Left lung (tissue), 10 donors: ENCODE data around the gene HSPH1. TPM values are rescaled to one million over a fixed set of nuclear protein-coding genes. Genes with fewer than 3 reads are reported as not detected.
A peak's percentile ranks its signal among the peaks of the same experiment; 100 is the strongest.
"Not testable (repeated sequence)": the region's sequence is repeated elsewhere in the genome, so short reads cannot be mapped to it uniquely, and the experiment has no call there.

Source experiments
- ATAC-seq: fragments of 200-7000 bp; cut with Tn5 transposase; one replicate; pipeline ENCODE4 v1.9.1; 2020; ENCODE audit warnings: moderate library complexity
- DNase-seq, 4 donors: peaks; one replicate each; pipeline ENCODE4 v3.0.0-alpha.2; 2013 to 2020
- H3K27ac ChIP-seq, 2 donors: fragments of 200-600 bp; sonication (generic) in 1 of 2; one replicate each; pipeline versions ENCODE4 v1.5.0 to v1.8.0; 2020 to 2021
- H3K27me3 ChIP-seq, 2 donors: fragments of 200-600 bp; sonication (generic) in 1 of 2; one replicate each; pipeline versions ENCODE4 v1.5.0 to v1.8.0; 2020 to 2021
- H3K36me3 ChIP-seq, 2 donors: fragments of 200-600 bp; sonication (generic) in 1 of 2; one replicate each; pipeline versions ENCODE4 v1.5.0 to v1.8.0; 2020 to 2021
- H3K4me1 ChIP-seq, 2 donors: fragments of 200-600 bp; one replicate each; pipeline ENCODE4 v1.8.0; 2021
- H3K4me3 ChIP-seq, 2 donors: fragments of 200-600 bp; sonication (generic) in 1 of 2; one replicate each; pipeline versions ENCODE4 v1.5.0 to v1.8.0; 2020 to 2021; ENCODE audit warnings: mild to moderate bottlenecking in 1 of 2
- H3K9me3 ChIP-seq, 2 donors: fragments of 200-600 bp; sonication (generic) in 1 of 2; one replicate each; pipeline versions ENCODE4 v1.5.0 to v1.8.0; 2020 to 2021
- CTCF ChIP-seq, 2 donors: fragments of 200-600 bp; sonication (generic) in 1 of 2; IDR thresholded peaks; one replicate each; pipeline versions ENCODE4 v1.5.0 to v1.8.0; 2021; ENCODE audit warnings: antibody characterized with exemption in 2 of 2
- intact Hi-C, 2 donors: fragments of 100-400 bp; cut with DNase I; formaldehyde crosslinking; loops; one replicate each; pipeline versions ENCODE4 v1.11.2 to v1.14.2; 2022
- polyA plus RNA-seq, 6 donors: library from polyadenylated mRNA; unstranded; fragments of 120-200 nt; gene quantifications; one replicate each; pipeline ENCODE4 v1.2.1, GENCODE V29; 2013; ENCODE audit not compliant: insufficient read length in 6 of 6
- total RNA-seq, 2 donors: library from RNA; stranded (reverse); fragmentation: NEBNext Ultra II Directional; extraction: Animal tissue kit (Norgen Biotek cat#: 25700); gene quantifications; one replicate each; pipeline ENCODE4 v1.2.1, GENCODE V29; 2021
- donor health status: DM: no; HTN: yes; CAD: no.
- donor health status: DM: no; HTN: no; CAD: no.

The HSPH1 gene
- total and polyA plus RNA-seq, 8 donors = 72.9 to 124 (median 93.5) TPM

- H3K27ac ChIP-seq = no peak overlapping the region
- no peak overlapping the region for H3K4me3 ChIP-seq
- ATAC-seq (no peak), DNase-seq (no peak)
- H3K4me1 ChIP-seq = no peaks in the 10 kb centered on the region
- no peaks in the 10 kb centered on the region for H3K27me3 ChIP-seq
- H3K9me3 ChIP-seq = no peaks in the 10 kb centered on the region
- H3K36me3 ChIP-seq = no peaks in the 10 kb centered on the region
- TF ChIP-seq CTCF (IDR thresholded peaks at IDR 0.05) = no peak
- intact Hi-C loops = no loop called here
Measured at GRCh38 chr13:31179754-31180153, 18.1 kb upstream of the HSPH1 start.

- intact Hi-C loops = no loop called here
- DNase-seq (no peak), ATAC-seq (no peak)
- no peaks in the 10 kb centered on the region for H3K4me1 ChIP-seq
- no peak for TF ChIP-seq CTCF (IDR thresholded peaks at IDR 0.05)
- no peaks in the 10 kb centered on the region for H3K9me3 ChIP-seq
- no peak overlapping the region for H3K27ac ChIP-seq
- H3K27me3 ChIP-seq = no peaks in the 10 kb centered on the region
- H3K36me3 ChIP-seq = no peaks in the 10 kb centered on the region
- H3K4me3 ChIP-seq = no peak overlapping the region
Measured at GRCh38 chr13:31179241-31179640, 17.5 kb upstream of the HSPH1 start.

- ATAC-seq, intact Hi-C loops, H3K4me1 ChIP-seq, DNase-seq, H3K9me3 ChIP-seq, H3K27me3 ChIP-seq, H3K36me3 ChIP-seq, H3K4me3 ChIP-seq, H3K27ac ChIP-seq: not testable (repeated sequence)
Measured at GRCh38 chr13:31177813-31178495, 16.2 kb upstream of the HSPH1 start.

DNA sequence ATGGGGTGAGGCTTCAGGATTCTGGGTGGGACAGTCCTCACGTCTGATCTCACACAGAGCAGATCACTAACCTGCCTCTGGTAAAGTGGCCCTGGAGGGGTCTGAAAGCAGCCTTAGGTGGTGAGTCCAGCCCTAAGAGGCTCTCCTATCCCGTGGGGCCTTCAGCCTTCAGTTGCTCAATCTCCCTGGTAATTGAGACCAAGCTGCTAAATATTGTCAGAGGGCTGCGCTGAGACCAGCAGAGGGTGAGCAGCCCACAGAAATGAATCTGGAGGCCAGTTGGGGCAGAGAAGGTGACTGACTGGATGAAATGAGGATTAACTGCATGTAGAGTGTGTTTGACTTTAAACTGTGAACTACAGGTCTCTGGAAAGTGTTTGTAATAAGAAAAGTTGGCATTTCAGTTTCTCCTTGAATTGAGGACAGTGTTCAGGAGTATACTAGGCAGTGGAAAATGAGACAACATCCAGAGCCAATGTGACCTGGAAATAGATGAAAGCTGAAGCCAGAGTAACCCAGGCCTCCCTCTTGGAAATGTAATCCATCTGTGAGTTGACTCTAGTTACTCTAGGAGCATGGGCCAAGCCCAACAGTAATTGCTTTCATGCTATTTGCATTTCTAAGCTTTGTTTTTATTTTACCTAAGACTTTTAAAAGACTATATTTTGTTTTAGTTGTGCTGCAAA, 14.3 kb upstream of the HSPH1 start:
- H3K27ac ChIP-seq = no peak overlapping the region
- H3K27me3 ChIP-seq = no peaks in the 10 kb centered on the region
- H3K4me1 ChIP-seq = no peaks in the 10 kb centered on the region
- H3K9me3 ChIP-seq = no peaks in the 10 kb centered on the region
- TF ChIP-seq CTCF (IDR thresholded peaks at IDR 0.05) = no peak
- DNase-seq (no peak), ATAC-seq (no peak)
- H3K36me3 ChIP-seq = no peaks in the 10 kb centered on the region
- H3K4me3 ChIP-seq = no peak overlapping the region
- intact Hi-C loops = no loop called here

DNA sequence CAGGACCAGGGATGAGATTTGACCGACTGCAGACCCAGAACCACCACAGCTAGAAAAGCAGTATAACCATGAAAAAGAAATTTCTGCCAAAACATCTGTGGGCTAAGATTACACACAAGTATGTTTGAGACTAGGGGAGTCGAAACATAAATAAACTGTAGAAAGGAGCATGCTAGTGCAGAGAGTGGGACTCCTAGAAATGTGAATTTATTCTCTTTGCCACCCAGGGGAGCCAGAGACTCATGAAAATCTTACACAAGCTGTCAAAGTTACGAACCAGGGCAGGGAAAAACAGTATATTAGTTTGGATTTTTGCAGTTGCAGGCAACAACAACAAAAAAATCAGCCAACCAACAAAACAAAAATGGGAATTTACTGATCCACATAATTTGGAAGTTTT, 12.3 kb upstream of the HSPH1 start:
- Histone ChIP-seq H3K27me3 (no peaks in the 10 kb centered on the region), H3K4me3 (no peak overlapping the region), H3K36me3 (no peaks in the 10 kb centered on the region), H3K9me3 (no peaks in the 10 kb centered on the region), H3K4me1 (no peaks in the 10 kb centered on the region), H3K27ac (no peak overlapping the region)
- intact Hi-C loops = no loop called here
- DNase-seq = peak in 1 of 4 donors; percentile 22
- no peak for ATAC-seq
- TF ChIP-seq CTCF (IDR thresholded peaks at IDR 0.05) = no peak
